Endothelial cell of umbilical vein (primary cell): Measurements from ENCODE around the gene MAJIN. TPM values are rescaled to one million over a fixed set of nuclear protein-coding genes. Genes with fewer than 3 reads are reported as not detected.

Experiments
- BruUV-seq: library from RNA; stranded (reverse); fragments of 400-500 nt; replicated peaks from 2 replicates; lab custom pipeline; 2021; lab: Mats Ljungman, UMichigan
- CTCF ChIA-PET: fragments of 300-600, 350-600 bp; sonication (Branson Sonifier 250); formaldehyde crosslinking; loops from one replicate; lab custom pipeline; 2021; ENCODE audit warnings: antibody characterized with exemption, inconsistent platforms; lab: Charles Lee
- POLR2A ChIA-PET: fragments of 300-600, 350-600 bp; sonication (Branson Sonifier 250); formaldehyde crosslinking; loops from one replicate; lab custom pipeline; 2021; ENCODE audit warnings: antibody characterized with exemption, inconsistent platforms; lab: Charles Lee
- DNase-seq: peaks from one replicate; pipeline ENCODE4 v3.0.0-alpha.2; 2011; ENCODE audit warnings: low read depth, low spot score
- FAIRE-seq: peaks from 2 replicates; lab custom pipeline; 2011; peaks lifted over from hg19 to GRCh38; lab: Jason Lieb, UNC
- H2AFZ ChIP-seq: 2 replicates; pipeline ENCODE4 v1.6.0; 2012; ENCODE audit warnings: low read depth, low read length, control low read depth, inconsistent platforms
- H3K27ac ChIP-seq: 2 replicates; pipeline ENCODE4 v1.5.1; 2011; ENCODE audit warnings: low read depth, mild to moderate bottlenecking, control low read depth, low read length, moderate library complexity; ENCODE audit not compliant: insufficient read depth
- H3K27me3 ChIP-seq, 2 experiments: 2 replicates each; pipeline versions ENCODE4 v1.6.0 to v1.6.1; 2011; ENCODE audit warnings: low read length in 2 of 2, mixed read lengths in 1 of 2; ENCODE audit not compliant: control insufficient read depth in 2 of 2, insufficient read depth in 2 of 2
- H3K36me3 ChIP-seq, 2 experiments: 2 replicates in 1 of 2; 3 replicates in 1 of 2; pipeline ENCODE4 v1.5.1; 2011; ENCODE audit warnings: low read length in 2 of 2, mild to moderate bottlenecking in 1 of 2, moderate library complexity in 1 of 2; ENCODE audit not compliant: control insufficient read depth in 2 of 2, insufficient read depth in 2 of 2; ENCODE audit errors: extremely low read depth in 1 of 2
- H3K4me1 ChIP-seq: 3 replicates; pipeline ENCODE4 v1.5.1; 2011; ENCODE audit warnings: mild to moderate bottlenecking, low read length; ENCODE audit not compliant: control insufficient read depth, insufficient read depth; ENCODE audit errors: extremely low read depth
- H3K4me2 ChIP-seq: 2 replicates; pipeline ENCODE4 v1.6.1; 2011; ENCODE audit warnings: low read length, control low read depth, mixed read lengths; ENCODE audit not compliant: insufficient read depth
- H3K4me3 ChIP-seq, 3 experiments: fragments of 200-600 bp in 1 of 3; sonication (generic), shearing (Covaris generic) in 1 of 3; replicated peaks in 1 of 3; 2 replicates each; pipeline ENCODE4 v1.5.1; 2011 to 2016; ENCODE audit warnings: control low read depth in 3 of 3, low read length in 3 of 3, mild to moderate bottlenecking in 2 of 3, inconsistent platforms in 1 of 3, low read depth in 1 of 3, moderate library complexity in 1 of 3; ENCODE audit not compliant: insufficient read depth in 1 of 3
- H3K79me2 ChIP-seq: 2 replicates; pipeline ENCODE4 v1.6.0; 2012; ENCODE audit warnings: low read length, inconsistent platforms; ENCODE audit not compliant: control insufficient read depth, insufficient read depth
- H3K9ac ChIP-seq: replicated peaks from 2 replicates; pipeline ENCODE3; 2011; ENCODE audit warnings: low read length, control low read depth; ENCODE audit not compliant: insufficient read depth; ENCODE audit errors: extremely low read depth
- H3K9me1 ChIP-seq: replicated peaks from 3 replicates; pipeline ENCODE4 v1.6.0; 2011; ENCODE audit warnings: mild to moderate bottlenecking, low read length; ENCODE audit not compliant: control insufficient read depth, insufficient read depth; ENCODE audit errors: extremely low read depth
- H3K9me3 ChIP-seq: replicated peaks from 2 replicates; pipeline ENCODE4 v1.5.1; 2012; ENCODE audit warnings: low read length, inconsistent platforms; ENCODE audit not compliant: control insufficient read depth, insufficient read depth
- H4K20me1 ChIP-seq: replicated peaks from 2 replicates; pipeline ENCODE3; 2011; ENCODE audit warnings: mild to moderate bottlenecking, low read length; ENCODE audit not compliant: control insufficient read depth, insufficient read depth; ENCODE audit errors: extremely low read depth
- EZH2 ChIP-seq: IDR thresholded peaks from 2 replicates; pipeline ENCODE4 v1.6.1; 2012; ENCODE audit warnings: borderline replicate concordance, low read depth, mild to moderate bottlenecking, moderate library complexity, low read length, inconsistent platforms; ENCODE audit not compliant: severe bottlenecking
- FOS ChIP-seq: IDR thresholded peaks from 2 replicates; pipeline ENCODE4 v1.6.1; 2011; ENCODE audit warnings: mild to moderate bottlenecking, low read length, moderate library complexity, borderline replicate concordance; ENCODE audit not compliant: insufficient read depth
- GATA2 ChIP-seq: IDR thresholded peaks from 2 replicates; pipeline ENCODE4 v1.7.0; 2011; ENCODE audit warnings: low read depth, mild to moderate bottlenecking, moderate library complexity, mixed read lengths, low read length; ENCODE audit not compliant: insufficient read length, insufficient read depth
- JUN ChIP-seq: IDR thresholded peaks from 2 replicates; pipeline ENCODE4 v1.6.1; 2011; ENCODE audit warnings: borderline replicate concordance, low read depth; ENCODE audit not compliant: insufficient read length, insufficient read depth
- MYC ChIP-seq: IDR thresholded peaks from one replicate; pipeline ENCODE4 v1.6.1; 2011; ENCODE audit warnings: mild to moderate bottlenecking, low read depth, low read length
- POLR2A ChIP-seq: IDR thresholded peaks from 2 replicates; pipeline ENCODE4 v1.6.1; 2012; ENCODE audit warnings: low read depth, mild to moderate bottlenecking, control low read depth, low read length
- POLR2AphosphoS5 ChIP-seq: IDR thresholded peaks from 2 replicates; pipeline ENCODE4 v1.6.1; 2012; ENCODE audit warnings: low read depth, mild to moderate bottlenecking, control low read depth, low read length, moderate library complexity; ENCODE audit not compliant: insufficient read depth
- dilution Hi-C: fragments of 300-500 bp; cut with MboI; formaldehyde crosslinking; loops from one replicate; pipeline ENCODE4 v1.15.0; 2019; ENCODE audit warnings: low sequenced_read_pairs; ENCODE audit not compliant: extremely low pct_ligation_motif_present
- intact Hi-C: fragments of 100-400 bp; cut with micrococcal nuclease; formaldehyde crosslinking; loops from one replicate; pipeline ENCODE4 v1.10.0; 2022
- polyA plus RNA-seq, 4 experiments: library from polyadenylated mRNA; depleted of rRNA in 3 of 4; stranded (reverse) in 3 of 4; unstranded in 1 of 4; fragments of >200 nt; gene quantifications; 2 replicates each; pipeline versions ENCODE4 v1.2.1 to v1.2.3, GENCODE V29; 2011 to 2012; ENCODE audit warnings: missing spikeins in 1 of 4
- total RNA-seq: library from RNA; stranded (reverse); gene quantifications from 2 replicates; pipeline ENCODE4 v1.2.3, GENCODE V29; 2021
- TF ChIP-seq, protein P1 (sequence below), 2 donors: IDR thresholded peaks; 1 replicate in 1 of 2; 2 replicates in 1 of 2; pipeline ENCODE4 v1.5.1; 2011; ENCODE audit warnings: low read length in 2 of 2, mild to moderate bottlenecking in 2 of 2, moderate library complexity in 2 of 2, control low read depth in 1 of 2, inconsistent platforms in 1 of 2, low read depth in 1 of 2; ENCODE audit not compliant: insufficient read depth in 1 of 2; ENCODE audit errors: extremely low read depth in 1 of 2
- TF ChIP-seq, protein P2 (sequence below): IDR thresholded peaks from 2 replicates; pipeline ENCODE4 v1.6.1; 2011; ENCODE audit not compliant: insufficient read depth, insufficient read length

The MAJIN gene
- total and polyA plus RNA-seq, 2 donors (not counting 3 experiments of a cell fraction or from before 2014, with no cell fraction given): 0.07 TPM; not detected in 1

DNA sequence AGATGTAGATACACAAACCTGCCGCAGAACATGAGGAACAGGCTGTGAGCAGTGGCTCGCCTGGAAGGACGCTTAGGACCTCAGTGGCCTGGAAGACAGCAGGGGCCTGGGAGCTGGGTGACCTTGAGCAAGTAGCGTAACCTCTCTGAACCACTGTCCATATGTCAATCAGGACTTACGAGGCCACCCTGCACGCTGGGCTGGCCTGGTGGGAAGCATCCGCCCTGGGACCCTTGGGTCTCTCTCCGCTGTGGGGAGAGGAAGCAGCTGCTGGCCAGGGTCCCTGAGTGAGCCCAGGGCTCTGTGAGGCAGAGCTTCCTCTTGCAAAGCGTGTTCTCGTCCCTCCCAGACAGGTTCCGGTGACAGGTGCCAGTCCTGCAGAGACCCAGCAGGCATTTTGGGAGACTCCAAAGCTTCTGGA lies 79.5 kb downstream of the MAJIN start:
- Histone ChIP-seq H3K4me3 (no peak overlapping the region), H3K36me3 (peaks cover 0 to 8% of the 10 kb centered on the region in 2 experiments), H3K9me1 (no peaks in the 10 kb centered on the region), H4K20me1 (no peaks in the 10 kb centered on the region), H3K27ac (no peak overlapping the region), H3K9me3 (no peaks in the 10 kb centered on the region), H3K4me1 (peaks cover 3% of the 10 kb centered on the region), H3K27me3 (no peaks in the 10 kb centered on the region), H3K79me2 (no peaks in the 10 kb centered on the region), H3K9ac (no peak overlapping the region), H2AFZ (no peak overlapping the region), H3K4me2 (no peak overlapping the region)
- intact Hi-C loops (no loop called here), dilution Hi-C loops (loop anchor here (10.0 kb wide), 1 partner anchor 48 kb away; the partner anchor contains the start of gene CDC42BPG)
- TF ChIP-seq FOS (no peak), MYC (no peak), POLR2A (no peak), JUN (no peak), POLR2AphosphoS5 (no peak), GATA2 (no peak), EZH2 (no peak)
- TF ChIP-seq, protein P1, sequence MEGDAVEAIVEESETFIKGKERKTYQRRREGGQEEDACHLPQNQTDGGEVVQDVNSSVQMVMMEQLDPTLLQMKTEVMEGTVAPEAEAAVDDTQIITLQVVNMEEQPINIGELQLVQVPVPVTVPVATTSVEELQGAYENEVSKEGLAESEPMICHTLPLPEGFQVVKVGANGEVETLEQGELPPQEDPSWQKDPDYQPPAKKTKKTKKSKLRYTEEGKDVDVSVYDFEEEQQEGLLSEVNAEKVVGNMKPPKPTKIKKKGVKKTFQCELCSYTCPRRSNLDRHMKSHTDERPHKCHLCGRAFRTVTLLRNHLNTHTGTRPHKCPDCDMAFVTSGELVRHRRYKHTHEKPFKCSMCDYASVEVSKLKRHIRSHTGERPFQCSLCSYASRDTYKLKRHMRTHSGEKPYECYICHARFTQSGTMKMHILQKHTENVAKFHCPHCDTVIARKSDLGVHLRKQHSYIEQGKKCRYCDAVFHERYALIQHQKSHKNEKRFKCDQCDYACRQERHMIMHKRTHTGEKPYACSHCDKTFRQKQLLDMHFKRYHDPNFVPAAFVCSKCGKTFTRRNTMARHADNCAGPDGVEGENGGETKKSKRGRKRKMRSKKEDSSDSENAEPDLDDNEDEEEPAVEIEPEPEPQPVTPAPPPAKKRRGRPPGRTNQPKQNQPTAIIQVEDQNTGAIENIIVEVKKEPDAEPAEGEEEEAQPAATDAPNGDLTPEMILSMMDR (IDR thresholded peaks at IDR 0.05; ENCODE audit: extremely low read depth in 1 of 2, insufficient read depth in 1 of 2, low read depth in 1 of 2, low read length in 2 of 2): no peak
- TF ChIP-seq, protein P2, sequence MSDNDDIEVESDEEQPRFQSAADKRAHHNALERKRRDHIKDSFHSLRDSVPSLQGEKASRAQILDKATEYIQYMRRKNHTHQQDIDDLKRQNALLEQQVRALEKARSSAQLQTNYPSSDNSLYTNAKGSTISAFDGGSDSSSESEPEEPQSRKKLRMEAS: no peak
- BruUV-seq: no TSS peak
- FAIRE-seq: no peak
- DNase-seq: no peak
- ChIA-PET CTCF (interaction anchor here (0.9 to 9.4 kb wide), 5 partner anchors 16 to 45 kb away, joined by 3 to 168 read pairs (median 5); partner anchors contain the start of gene CDC42BPG), POLR2A (no interaction called here)
